Measurements from ENCODE around the gene FREY1.

FREY1 gene, protein sequence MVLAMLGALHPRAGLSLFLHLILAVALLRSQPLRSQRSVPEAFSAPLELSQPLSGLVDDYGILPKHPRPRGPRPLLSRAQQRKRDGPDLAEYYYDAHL

DNA sequence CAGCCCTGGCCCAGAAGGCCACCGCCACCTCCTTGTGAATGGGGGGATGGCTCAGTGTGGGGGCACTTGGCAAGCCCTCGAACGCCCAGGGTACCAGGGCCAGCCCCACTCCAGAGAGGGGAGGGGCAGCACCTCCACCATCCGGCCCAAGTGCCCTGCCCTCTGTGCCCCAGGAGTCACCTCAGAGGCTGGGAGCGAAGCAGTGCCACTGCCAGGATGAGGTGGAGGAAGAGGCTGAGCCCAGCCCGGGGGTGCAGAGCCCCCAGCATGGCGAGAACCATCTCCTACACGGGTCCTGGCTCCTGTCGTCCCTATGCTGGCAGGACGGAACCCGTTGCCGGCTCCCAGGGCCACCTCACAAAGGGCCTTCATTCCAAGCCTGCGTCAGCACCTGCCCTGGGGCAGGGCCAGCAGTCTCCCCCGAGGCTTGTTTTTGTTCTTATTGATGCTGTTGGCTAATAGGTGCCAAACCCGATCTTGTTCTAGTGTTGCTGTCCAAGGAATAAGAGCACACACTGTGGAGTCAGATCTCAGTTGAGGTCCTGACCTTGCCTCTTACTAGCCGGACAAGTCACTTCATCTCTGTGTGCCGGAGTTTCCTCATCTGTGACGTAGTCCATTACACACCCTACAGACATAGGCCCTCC lies at the start of gene FREY1:
FREY1 (minus strand) TSS at position 307 of the 647 bp plus-strand sequence; CDS start at position 281, 26 bp downstream.
- no peak for DNase-seq (ENCODE audit: low read depth in 3 of 3)

DNA sequence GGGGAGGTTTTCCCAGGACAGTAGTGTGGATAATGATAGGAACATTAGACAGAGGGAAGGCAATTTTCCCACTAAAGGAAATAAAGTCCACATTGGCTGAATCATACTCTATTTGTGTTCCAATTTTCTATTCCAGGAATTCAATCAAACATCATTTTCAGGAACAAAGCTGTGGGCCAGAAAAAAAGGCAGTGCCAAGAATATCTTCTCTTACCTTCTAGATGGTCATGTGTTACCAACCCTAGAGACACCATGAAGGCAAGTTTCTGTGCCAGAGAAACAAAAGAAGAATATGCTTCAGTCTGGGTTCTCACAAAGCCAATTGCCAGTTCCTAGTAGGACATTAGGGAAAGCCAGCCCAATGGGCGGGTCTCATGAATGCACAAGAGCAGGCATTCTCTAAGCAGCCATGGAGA lies 42.9 kb upstream of the FREY1 start:
- no peak for DNase-seq (ENCODE audit: low read depth in 3 of 3)

DNA sequence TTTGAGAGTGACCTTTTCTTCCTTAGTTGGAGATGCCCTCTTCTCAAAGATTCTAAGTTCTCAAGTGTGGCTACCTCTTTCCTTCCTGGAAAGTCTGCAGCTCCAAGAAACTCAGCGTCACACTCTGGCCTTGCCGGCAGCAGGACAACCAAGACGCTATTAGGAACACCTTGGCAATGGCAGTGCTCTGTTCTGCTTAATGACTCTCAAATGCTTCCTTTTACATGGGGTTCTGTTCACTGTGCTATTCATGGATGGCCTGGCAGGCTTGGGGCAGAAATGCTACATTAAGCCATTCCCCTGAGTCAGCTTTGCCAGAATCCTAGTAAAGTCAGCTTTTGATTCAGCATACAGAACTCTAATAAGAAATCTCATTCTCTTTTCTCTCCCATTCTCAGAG lies 41.3 kb upstream of the FREY1 start:
- DNase-seq (ENCODE audit: low read depth in 3 of 3), result no peak

DNA sequence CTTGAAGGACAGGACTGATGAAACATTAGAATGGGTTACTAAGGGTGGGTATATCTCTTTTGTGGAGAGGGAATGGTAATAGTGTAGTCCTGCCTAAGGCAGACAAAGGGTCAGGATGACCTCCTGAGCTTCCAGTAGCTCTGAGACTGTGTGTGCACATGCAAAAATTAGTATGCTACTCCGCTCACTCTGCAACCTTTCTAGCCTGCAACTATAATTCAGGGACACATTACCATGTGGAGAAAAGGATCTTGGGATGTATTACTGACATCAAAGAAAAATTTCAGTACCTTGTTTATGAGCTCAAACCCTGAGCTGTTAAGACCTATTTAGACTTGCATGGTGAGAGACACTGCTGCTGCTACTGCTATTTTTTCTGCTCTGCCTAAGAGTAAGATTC lies 40.8 kb upstream of the FREY1 start:
- no peak for DNase-seq (ENCODE audit: low read depth in 3 of 3)

DNA sequence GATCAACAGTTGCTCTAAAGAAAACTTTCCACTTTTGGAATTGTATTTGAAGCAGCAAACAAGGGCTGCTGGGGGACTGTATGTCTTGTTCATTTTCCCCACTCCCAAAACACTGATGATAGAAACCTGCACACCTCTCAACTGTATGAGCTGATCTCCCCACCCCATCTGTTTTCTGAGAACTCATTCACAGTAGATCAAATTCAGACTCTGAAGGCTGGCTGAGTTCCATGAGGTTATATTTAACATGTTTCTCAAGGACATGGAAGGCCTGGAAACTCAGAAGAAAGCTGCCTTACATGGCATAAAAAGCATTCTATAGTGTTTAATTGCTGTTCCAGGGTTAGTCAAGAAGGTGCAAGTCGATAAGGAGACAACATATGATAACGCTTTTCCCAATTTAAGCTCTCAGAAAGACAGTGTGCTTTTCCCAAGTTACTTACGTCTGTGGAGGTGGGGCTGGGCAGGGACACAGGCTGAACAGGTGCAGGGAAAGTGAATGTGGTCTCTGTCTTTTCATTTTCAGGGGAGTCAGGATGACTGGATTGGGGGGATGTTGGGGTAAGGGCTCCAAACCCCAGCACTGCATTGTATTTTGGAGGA lies 38.4 kb upstream of the FREY1 start:
- no peak for DNase-seq (ENCODE audit: low read depth in 3 of 3)

DNA sequence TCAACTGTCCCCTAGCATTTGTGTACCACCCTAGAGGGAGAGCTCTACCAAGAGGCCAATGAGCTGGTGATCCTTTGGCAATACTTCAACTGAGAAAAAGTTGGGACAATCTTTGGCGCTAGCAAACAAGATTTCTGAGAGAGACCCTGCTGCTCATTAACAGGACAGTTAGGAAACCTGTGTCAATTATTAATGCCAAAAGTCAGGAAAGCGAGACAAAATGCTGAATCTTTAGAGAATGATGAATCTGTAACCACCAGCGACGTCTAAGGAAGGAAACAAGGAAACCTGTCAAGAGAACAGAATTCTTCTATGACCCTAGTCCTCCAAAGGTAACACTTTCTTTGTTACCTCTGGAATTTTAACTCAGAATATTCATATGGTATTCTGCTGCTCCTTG lies 35.3 kb upstream of the FREY1 start:
- DNase-seq (ENCODE audit: low read depth in 3 of 3), result no peak

DNA sequence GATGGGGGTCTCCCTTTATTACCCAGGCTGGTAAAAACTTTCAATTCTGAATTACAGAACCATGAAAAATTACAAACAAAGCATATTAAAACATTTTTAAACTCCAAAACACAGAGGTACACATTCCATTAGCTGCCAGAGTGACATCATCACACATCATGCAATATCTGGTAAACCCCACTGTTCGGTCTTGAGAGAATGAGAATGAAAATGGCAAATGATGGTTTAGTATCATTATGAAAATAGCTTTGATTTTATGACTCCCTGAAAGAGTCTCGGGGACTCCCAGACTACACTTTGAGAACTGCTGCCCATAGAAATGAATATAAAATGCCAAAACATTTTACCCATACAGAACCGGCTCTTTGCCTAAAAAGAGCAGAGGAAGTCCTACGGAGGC lies 34.2 kb upstream of the FREY1 start:
- DNase-seq (ENCODE audit: low read depth in 3 of 3), result no peak

DNA sequence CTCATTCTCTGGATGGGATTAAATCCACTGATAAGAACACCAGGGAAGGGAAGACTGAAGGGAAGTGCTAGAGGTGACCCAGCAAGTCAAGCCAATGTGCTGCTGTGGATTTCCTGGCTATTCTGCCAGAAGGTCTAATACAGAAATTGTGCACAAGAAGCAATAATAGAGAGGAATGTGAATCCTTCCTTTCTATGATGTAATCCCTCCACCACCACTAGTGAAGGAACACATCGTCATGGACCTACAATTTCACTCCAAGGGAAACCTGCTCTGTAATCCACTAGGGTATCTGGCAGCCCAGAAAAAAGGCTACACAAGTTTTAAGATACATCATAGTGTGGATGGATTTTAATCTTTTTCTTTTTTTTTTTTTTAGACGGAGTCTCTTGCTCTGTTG lies 32.8 kb upstream of the FREY1 start:
- no peak for DNase-seq (ENCODE audit: low read depth in 3 of 3)

DNA sequence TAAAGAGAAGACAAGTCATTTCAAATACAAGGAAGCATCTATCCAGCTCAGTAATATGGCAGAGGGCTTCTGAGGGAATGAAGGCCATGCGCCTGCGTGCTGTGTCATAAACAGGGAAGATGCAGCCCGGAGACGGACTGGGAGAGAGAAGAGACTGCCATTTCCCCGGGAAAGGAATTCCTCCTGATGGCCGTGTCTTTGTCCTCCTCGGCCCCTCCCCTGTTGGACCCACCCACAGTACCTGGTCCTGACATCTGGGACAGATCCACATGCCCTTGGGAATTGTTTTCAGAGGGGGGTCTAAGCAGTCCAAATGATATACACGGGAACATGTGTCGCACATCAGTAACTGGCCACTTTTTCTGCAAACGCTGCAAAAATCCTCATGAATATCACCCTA lies 30.8 kb upstream of the FREY1 start:
- DNase-seq (ENCODE audit: low read depth in 3 of 3), result no peak

DNA sequence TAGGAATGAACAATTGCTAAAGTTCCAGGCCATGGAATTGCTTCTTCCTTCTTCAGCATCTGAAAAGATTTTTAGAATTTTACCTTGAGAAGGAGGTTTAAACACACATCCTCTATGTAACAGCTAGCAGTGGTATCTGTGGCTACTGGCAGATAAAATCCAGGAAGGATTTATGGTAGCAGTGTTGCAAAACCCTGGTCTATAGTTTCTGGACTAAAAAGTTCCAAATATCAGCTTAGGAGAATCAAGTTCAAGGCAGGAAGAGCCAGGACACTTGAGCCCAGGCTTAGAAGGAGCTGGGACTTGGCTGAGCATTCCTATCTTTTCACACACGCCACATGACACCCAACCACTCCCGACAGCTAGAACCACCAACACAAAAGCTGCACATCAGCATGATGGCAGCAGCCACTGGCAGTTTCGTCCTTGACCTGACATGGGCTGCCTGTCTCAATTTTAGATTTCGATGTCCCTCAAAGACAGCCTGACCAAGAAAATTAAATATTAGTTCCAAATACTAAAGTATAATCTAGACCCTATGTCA lies 29.5 kb upstream of the FREY1 start:
- DNase-seq (ENCODE audit: low read depth in 3 of 3), result no peak

DNA sequence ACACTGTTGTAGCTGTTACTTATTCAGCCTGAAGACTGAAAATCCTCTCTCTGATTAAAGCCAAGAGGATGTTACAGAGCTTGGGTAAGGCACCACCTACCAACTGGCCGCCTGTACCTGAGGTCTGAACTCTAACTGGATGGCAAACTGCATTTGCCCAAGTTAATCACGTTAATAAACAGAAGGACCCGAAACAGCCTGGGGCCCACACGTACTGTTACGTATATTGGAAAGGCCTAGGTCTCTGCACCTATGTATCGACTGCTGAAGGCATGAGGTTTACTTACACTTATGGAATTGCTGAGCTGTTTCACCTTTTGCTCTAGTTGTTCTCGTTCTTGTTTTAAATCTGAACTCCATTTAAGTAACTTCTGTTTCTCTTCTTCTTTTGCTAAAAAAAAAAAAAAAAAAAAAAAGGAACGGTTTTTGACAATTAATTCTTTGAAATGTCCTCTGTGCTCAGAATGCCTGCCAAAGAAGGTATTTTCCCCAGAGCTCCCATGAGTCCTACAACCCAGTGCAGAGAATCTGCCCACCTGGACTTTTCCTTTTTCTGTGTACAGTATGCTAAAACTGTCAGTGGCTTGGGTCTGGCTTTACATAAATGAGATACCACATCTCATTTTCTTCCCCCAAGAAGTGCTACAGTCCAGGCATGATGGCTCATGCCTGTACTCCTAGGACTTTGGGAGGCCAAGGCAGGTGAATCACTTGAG lies 28.4 kb upstream of the FREY1 start:
- DNase-seq (ENCODE audit: low read depth in 3 of 3), result no peak

DNA sequence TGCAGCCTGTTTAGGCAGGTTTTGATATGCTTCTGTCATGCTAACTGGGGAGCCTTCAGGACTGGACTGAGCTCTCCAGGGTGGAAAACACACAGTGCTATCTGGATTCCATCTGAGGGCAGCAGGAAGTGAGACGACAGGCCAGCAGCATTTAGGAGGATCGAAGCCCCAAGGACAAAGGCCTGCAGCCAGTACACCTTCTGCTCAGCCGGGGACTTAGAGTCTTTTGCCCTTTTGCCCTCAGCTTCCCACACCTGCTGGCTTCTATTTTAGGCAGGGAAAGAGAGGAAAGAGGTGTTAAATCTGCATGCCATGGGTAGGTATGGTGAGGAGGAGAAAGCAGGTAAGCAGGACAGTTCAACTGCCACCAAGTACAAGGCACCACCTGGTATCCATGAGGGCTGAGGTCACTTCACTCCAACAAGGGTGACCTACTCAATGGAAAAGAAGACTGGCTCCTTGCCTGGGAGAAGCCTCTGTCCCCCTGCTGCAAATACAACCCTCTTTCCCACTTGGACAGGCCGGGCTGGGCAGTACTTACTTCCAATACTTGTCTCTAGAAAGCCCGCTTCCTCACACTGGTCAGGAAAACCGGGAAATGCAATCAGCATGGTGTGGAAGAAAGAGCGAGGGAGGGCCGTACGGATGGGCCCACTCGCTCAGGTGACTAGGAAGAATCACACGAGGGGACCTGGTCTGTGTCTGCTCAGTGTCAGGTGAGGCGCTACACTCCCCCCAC lies 27.7 kb upstream of the FREY1 start:
- no peak for DNase-seq (ENCODE audit: low read depth in 3 of 3)

DNA sequence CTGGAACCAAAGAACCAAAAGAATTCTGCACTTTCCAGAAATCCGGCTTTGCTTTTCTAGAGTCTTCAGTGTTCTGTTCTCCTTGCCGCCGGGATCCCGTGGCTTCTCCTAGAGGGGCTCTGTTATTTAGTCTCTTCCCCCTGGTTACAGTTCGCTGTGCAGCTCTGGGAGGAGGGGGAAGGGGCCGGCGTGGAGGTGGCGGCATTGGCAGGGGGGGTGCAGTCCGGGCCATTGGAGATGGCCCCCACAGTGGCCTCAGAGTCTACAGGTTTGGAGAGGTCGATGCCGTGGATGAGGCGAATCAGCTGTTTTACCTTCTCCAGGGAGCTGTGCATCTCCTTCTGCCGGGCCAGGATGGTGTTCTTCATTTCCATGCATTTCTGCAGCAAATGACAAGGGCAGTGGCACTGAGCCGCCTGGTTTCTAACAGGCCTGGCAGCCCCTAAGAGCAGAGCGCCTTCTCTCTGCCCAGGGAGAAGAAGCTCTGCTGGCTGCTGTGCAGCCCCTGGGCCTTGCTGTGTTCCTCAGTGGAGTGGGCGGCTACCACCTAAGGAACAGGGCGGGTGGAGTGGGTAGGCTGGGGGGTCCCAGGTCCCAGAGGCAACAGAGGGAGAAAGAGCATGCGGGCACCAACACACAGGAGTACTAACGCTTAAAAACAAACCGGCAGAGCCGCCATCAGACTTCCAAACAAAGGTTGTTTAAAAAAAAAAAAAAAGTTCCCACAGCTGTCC lies 26.9 kb upstream of the FREY1 start:
- DNase-seq (ENCODE audit: low read depth in 3 of 3), result no peak

DNA sequence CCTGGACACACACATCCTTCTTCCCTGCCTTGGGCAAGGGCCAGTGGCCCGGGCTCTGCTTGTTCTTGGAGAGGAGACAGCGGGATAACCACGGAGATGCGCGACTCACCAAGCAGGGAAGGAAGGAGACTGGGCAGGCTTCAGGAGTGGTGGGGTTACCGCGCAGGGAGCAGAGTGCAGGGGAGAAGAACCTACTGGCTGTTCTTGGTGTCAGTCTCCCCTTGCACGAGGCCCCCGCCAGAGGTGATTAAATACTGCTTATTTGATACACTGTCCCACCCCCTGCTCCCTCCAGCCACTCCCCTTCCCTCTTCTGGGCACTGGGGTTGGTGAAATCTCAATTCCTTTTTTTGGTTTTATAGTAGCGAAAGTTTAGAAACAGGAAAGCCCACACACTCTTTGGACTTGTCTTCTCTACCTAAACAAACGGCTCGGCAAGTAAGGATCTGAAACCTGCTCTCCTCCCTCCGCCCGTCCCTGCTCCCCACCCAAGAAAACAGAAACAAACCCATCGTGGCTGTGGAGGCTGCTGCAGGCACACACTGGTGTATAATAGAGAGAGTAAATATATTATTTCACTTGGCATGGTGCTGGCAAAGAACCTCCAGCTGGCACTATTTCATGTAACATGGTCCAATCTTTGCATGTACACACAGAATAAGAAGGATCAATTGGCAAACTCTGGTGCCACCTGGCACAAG lies 26.2 kb upstream of the FREY1 start:
- no peak for DNase-seq (ENCODE audit: low read depth in 3 of 3)

DNA sequence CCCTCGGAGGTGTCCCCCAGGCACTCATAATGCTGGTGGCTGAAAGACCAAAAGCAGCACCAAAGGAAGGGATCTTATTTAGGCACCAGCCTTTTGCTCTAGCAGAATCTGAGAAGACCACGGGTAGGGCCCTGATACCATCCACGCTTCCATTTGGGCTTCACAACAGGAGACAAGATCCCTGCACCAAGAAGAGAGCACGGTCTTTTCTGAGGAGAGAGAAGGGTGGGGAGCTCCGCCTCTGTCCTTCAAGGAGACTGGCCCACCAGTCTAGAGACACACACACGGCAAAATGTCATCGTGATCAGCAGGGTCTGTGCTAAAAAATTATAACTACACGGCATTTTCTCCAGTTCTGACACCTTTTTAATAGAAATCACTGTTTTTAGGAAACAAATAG lies 25.1 kb upstream of the FREY1 start:
- no peak for DNase-seq (ENCODE audit: low read depth in 3 of 3)

DNA sequence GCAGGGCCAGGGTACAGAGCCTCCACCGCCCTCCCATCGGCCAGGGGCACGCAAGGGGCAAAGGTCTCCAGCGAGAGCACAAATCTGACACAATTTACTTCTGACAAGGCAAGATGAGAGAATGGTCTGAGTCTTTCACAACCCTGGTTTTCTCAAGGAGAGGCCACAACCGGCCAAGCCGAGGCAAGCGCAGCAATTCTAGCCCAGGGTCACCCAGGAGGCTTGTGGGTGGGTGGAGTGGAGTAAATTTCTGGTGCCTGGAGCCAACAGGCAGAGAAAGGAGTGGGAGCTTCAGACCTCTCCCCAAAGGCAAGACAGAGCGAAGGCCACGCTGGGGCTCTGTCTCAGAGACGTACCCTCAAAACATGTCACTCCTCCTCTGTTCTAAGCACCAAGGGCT lies 24.7 kb upstream of the FREY1 start:
- no peak for DNase-seq (ENCODE audit: low read depth in 3 of 3)

DNA sequence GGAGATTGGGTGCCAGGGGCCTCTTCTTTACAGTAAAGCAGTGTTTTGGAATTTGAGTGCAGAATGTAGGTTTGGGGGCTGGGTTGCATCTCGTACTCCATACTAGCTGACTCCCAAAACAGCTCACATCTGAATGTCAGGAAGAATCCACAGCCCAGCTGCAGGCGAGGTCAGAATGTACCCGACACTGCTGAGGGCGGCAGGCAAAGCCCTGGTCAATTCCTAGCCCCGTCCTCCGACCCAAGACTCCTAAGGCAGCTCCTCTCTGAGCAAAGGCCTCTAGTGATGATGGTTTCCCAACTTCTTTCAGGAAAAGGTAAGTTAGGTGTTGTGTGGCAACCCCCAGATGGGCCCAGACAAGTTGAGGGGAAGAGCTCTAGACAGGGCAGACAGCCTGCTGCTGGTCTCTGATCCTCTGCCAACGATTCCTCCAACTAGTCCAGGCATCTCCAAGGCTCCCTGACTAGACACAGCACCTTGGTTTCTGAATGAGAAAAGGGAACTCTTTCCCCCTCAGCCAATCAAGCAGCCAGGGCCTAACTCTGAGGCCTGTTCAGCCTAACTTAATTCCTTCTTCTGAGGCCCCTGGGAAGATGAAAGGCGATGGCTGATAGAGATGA lies 24.0 kb upstream of the FREY1 start:
- DNase-seq (ENCODE audit: low read depth in 3 of 3), result no peak

DNA sequence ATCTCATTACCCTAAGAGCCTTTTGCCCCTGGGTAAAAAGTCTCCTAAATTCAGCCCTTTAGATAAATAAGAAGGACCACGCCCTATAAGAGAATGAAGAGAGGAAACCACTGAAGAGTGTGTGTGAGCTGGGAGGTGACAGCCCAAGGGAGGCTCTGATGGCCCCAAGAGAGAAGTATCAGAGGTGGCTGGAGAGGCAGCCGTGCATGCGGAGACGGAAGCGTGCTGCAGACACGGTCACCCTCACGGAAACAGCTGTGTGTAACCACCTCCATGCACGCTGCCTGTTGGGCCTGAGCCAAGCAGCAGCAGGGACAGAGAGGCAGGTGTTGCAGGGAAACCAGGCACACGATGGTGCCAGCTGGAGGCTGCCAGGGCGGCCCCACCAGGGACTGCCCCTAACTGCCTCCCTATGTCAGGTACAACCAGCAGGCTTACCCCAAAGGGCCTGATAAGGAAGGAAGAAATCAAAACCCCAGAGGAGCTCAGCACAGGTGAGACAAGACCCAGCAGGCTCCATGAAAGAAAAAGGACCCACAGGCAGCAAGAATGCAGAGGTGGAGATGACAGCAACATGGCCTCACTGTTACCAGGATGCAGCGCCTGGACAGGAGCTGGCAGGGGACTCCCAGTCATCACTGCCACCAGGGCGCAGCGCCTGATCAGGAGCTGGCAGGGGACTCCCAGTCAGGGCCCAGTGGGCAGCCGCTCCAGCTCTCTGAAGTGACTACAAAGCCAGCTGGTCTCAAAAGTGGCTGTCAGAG lies 23.1 kb upstream of the FREY1 start:
- no peak for DNase-seq (ENCODE audit: low read depth in 3 of 3)

DNA sequence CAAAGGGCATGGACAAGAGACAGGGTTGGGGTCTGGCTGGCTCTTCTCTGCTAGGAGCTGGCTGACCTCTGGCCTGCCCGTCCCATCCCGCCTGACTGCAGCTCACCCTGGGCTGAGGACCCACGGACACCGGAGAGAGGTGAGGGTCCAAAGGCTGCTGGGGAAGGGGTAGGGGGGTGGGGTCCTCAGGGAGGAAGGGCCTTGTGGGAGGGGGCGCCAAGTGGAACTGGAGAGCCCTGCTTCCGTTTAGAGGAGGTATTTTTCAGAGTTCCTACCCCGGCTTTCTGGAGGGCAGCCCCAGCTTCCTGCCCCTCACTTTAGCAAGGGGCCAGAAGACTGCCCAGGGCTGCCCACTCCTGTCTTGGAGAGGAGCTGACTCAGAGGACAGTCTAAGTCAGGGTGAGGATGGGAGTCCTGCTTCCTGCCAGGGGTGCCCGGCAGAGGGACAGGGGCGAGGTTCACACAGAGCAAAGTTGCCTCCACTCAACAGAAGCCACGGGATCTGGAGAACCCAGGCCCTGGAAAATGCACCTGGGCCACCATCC lies 22.5 kb upstream of the FREY1 start:
- DNase-seq (ENCODE audit: low read depth in 3 of 3), result no peak

Data from stimulated activated CD4-positive, alpha-beta T cell treated with anti-CD3 and anti-CD28 coated beads, TNF-alpha, amount 100 ng/mL, for 4 hours (primary cell).